ENCODE results near the gene LIN7C. TPM values are rescaled to one million over a fixed set of nuclear protein-coding genes. Genes with fewer than 3 reads are reported as not detected.
"Not testable (repeated sequence)": the region's sequence is repeated elsewhere in the genome, so short reads cannot be mapped to it uniquely, and the experiment has no call there.

The LIN7C gene
- total RNA-seq, 2 experiments from 2014 or later = 16.1 to 19.2 TPM

DNA sequence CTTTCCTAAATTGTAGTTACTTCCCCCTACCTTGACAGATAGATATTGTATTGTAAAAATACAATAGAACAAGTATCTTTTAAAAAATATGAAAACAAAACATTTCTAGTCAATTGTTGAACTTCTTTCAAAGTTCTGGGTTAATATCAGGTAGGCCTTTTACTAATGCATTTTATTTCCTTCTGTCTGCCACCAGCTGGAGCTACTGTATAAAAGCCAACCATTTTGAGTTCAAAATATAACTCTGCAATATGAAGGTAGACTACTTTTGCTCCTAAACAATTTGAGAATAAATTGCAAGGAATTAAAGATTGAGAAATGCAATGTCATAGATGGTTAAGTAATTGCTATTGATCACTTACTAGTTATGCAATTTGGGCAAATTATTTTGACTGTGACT lies 22.1 kb upstream of the LIN7C start:
- intact Hi-C loops (cut with DNase I, micrococcal nuclease) = no loop called here
- POLR2A ChIA-PET = no interaction called here
- Mint-ChIP-seq H3K9me3 (ENCODE audit: low read depth) (no peaks in the 10 kb centered on the region), H3K4me1 (no peaks in the 10 kb centered on the region), H3K27ac (no peak overlapping the region), H3K36me3 (ENCODE audit: low read depth) (no peaks in the 10 kb centered on the region), H3K27me3 (no peaks in the 10 kb centered on the region), H3K4me3 (no peak overlapping the region)
- CTCF ChIA-PET = no interaction called here
- DNase-seq = no peak
- ATAC-seq = no peak

DNA sequence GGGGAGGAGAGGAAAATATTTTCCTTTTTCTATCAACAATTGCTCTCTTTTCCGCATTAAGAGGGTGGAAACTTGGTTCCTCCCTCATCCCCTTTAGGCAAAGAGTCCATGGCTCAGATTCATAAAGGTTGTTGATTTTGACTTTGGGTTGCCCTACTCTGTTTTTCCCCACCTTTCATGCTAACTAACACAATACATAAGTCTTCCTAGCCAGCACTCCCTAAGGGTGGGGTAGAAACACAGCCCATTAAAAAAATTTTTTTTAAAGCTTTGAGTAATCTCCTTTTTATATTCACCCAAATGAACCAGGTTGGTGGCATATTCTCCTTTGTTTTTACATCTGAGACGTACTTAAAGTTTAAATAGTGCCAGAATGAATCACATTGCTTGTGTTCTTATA lies 20.0 kb upstream of the LIN7C start:
- Mint-ChIP-seq H3K9me3 (ENCODE audit: low read depth) (no peaks in the 10 kb centered on the region), H3K27me3 (no peaks in the 10 kb centered on the region), H3K4me3 (no peak overlapping the region), H3K4me1 (no peaks in the 10 kb centered on the region), H3K27ac (no peak overlapping the region), H3K36me3 (ENCODE audit: low read depth) (no peaks in the 10 kb centered on the region)
- intact Hi-C loops (cut with DNase I, micrococcal nuclease) = no loop called here
- DNase-seq = no peak
- POLR2A ChIA-PET = no interaction called here
- no peak for ATAC-seq
- CTCF ChIA-PET = no interaction called here

DNA sequence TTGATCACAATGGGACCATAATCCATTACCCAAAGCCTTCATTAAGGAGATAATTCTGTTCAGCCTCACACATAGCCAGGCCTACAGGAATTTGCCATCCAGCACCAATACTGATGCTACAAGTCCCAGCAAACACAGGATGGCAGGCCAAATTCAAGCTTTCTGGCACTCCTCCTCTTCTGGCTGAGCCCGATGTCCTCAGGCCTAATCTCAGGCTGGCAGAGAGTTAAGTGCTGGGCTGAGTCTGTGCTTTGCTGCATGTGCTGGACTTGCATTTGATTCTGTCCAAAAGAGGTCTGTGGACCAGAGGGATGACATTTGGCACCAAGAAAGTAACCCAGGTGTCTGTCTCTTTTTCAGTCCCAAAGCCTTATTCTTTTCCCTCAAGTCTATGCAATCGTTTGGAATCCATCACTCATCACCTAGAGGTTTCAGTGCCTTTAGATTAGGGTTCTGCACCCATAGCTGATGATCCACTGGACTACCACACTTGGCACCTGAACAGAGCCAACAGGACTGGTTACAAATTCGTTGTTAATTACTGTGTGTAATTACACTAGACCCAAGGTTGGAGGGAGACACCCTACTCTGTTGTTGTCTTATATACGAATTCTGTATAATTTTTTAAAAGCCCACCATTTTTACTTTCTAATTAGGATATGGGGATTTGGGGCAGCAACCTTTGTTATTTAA lies 19.4 kb upstream of the LIN7C start:
- ATAC-seq = no peak
- intact Hi-C loops (cut with DNase I, micrococcal nuclease) = no loop called here
- ChIA-PET CTCF (no interaction called here), POLR2A (no interaction called here)
- H3K9me3 Mint-ChIP-seq (ENCODE audit: low read depth) = no peaks in the 10 kb centered on the region
- H3K4me3 Mint-ChIP-seq = no peak overlapping the region
- no peak overlapping the region for H3K27ac Mint-ChIP-seq
- no peaks in the 10 kb centered on the region for H3K4me1 Mint-ChIP-seq
- no peaks in the 10 kb centered on the region for H3K27me3 Mint-ChIP-seq
- no peak for DNase-seq
- H3K36me3 Mint-ChIP-seq (ENCODE audit: low read depth) = no peaks in the 10 kb centered on the region

DNA sequence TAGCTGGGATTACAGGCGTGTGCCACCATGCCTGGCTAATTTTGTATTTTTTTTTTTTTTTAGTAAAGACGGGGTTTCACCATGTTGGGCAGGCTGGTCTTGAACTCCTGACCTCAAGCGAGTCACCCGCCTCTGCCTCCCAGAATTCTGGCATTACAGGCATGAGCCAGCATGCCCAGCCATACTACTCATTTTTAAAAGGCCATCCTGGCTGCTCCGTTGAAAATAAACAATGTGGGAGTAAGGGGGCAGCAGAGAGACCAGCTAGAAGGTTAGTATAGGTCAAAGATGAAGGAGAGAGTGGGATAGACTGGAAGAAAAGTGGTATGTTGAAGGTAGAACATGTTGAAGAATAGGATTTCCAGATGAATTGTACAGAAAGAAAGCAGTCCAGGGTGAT lies 17.6 kb upstream of the LIN7C start:
- ATAC-seq (no peak), DNase-seq (no peak)
- Mint-ChIP-seq H3K36me3 (ENCODE audit: low read depth) (no peaks in the 10 kb centered on the region), H3K4me1 (no peaks in the 10 kb centered on the region), H3K27me3 (peaks cover 3% of the 10 kb centered on the region), H3K9me3 (ENCODE audit: low read depth) (no peaks in the 10 kb centered on the region), H3K4me3 (no peak overlapping the region), H3K27ac (no peak overlapping the region)
- ChIA-PET POLR2A (no interaction called here), CTCF (interaction anchor here (1.1 to 1.2 kb wide), 2 partner anchors 10 to 27 kb away, joined by 3 to 5 read pairs; no protein-coding TSS in a partner anchor)
- intact Hi-C loops (cut with DNase I, micrococcal nuclease) = no loop called here

DNA sequence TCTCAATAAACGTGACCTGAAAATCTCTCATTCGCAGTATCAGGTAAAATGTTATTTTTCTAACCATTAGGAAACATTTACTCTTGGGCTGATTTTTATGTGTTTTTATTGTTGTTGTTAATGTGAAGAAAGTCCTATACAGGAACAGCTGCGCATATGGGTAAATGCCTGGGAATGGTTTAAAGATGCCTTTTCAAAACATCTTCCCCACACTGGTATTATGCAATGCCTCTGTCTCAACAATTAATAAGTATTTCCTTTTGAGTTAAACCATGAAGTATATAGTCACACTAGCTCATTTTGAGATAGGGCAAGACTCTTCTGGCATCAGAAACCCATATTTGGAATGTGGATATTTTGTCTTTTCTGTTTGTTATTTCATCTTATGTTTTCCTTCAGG lies 13.7 kb upstream of the LIN7C start:
- CTCF ChIA-PET = interaction anchor here (0.9 kb wide), 1 partner anchor 34 kb away, joined by 3 read pairs; no protein-coding TSS in a partner anchor
- POLR2A ChIA-PET = no interaction called here
- H3K36me3 Mint-ChIP-seq (ENCODE audit: low read depth) = no peaks in the 10 kb centered on the region

DNA sequence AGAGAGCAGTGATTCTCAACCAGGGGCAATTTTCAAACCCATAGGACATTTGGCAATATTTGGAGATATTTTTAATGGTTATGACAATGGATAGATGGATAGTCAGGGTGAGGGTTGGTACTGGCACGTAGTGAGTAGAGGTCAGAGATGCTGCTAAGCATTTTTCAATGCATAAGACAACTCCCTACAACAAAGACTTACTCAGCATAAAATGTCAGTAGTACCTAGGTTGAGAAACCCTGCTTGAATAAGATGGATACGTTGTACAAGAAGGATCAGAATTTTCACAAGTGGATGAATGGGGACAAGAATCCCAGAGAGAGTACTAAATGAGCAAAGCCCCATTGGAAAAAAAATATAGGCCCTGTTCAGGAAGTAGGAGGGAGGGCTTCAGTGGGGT lies 11.9 kb upstream of the LIN7C start:
- H3K36me3 Mint-ChIP-seq (ENCODE audit: low read depth) = no peaks in the 10 kb centered on the region
- DNase-seq (no peak), ATAC-seq (no peak)
- H3K9me3 Mint-ChIP-seq (ENCODE audit: low read depth) = peaks cover 3% of the 10 kb centered on the region
- H3K4me3 Mint-ChIP-seq = no peak overlapping the region
- ChIA-PET POLR2A (no interaction called here), CTCF (no interaction called here)
- peaks cover 19% of the 10 kb centered on the region for H3K27me3 Mint-ChIP-seq
- H3K27ac Mint-ChIP-seq = no peak overlapping the region
- intact Hi-C loops (cut with DNase I, micrococcal nuclease) = no loop called here
- H3K4me1 Mint-ChIP-seq = no peaks in the 10 kb centered on the region

More for the DNA sequence above, 13.7 kb upstream of the LIN7C start:
- DNase-seq (no peak), ATAC-seq (no peak)
- H3K9me3 Mint-ChIP-seq (ENCODE audit: low read depth) = peaks cover 2% of the 10 kb centered on the region
- H3K27ac Mint-ChIP-seq = no peak overlapping the region
- H3K4me1 Mint-ChIP-seq = no peaks in the 10 kb centered on the region
- H3K4me3 Mint-ChIP-seq = no peak overlapping the region
- intact Hi-C loops (cut with DNase I, micrococcal nuclease) = no loop called here
- H3K27me3 Mint-ChIP-seq = peaks cover 19% of the 10 kb centered on the region

DNA sequence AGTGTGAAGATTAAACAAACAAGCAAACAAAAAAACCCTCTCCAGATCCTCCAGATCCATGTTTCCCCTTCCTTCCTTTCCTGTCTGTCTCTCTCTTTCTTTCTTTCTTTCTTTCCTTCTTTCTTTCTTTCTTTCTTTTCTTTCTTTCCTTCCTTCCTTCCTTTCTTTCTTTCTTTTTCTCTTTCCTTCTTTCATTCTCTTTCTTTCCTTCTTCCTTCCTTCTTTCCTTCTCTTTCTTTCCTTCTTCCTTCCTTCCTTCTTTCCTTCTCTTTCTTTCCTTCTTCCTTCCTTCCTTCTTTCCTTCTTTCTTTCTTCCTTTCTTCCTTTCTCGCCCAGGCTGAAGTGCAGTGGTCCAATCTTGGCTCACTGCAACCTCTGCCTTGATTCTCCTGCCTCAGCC lies 10.9 kb upstream of the LIN7C start:
- ATAC-seq; POLR2A ChIA-PET; DNase-seq; CTCF ChIA-PET; intact Hi-C loops (cut with DNase I, micrococcal nuclease); H3K27ac Mint-ChIP-seq; H3K36me3 Mint-ChIP-seq (ENCODE audit: low read depth); H3K4me1 Mint-ChIP-seq; H3K9me3 Mint-ChIP-seq (ENCODE audit: low read depth); H3K4me3 Mint-ChIP-seq: not testable (repeated sequence)
- peaks cover 19% of the 10 kb centered on the region for H3K27me3 Mint-ChIP-seq

DNA sequence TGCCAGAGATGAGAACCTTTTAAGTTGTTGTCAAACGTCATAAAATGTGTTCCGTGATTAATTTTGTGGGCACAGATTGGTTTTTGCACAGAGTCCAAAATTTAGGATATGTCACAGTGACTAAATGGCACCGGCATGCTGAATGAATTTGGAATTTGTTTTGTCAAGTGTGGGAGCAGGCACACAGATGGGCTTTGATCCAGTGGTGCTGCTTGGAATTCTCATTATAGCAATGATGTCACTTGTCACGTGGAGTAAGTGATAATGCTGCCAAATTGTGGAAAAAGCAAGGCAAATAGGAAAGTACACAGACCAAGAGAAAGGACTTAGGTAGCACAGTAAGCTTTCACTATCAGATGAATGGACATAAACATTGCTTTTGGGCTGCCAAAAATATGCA lies 8.0 kb upstream of the LIN7C start:
- Mint-ChIP-seq H3K36me3 (ENCODE audit: low read depth) (peaks cover 6% of the 10 kb centered on the region), H3K9me3 (ENCODE audit: low read depth) (peaks cover 3% of the 10 kb centered on the region), H3K27ac (no peak overlapping the region), H3K27me3 (peaks cover 18% of the 10 kb centered on the region), H3K4me3 (no peak overlapping the region), H3K4me1 (no peaks in the 10 kb centered on the region)
- intact Hi-C loops (cut with DNase I, micrococcal nuclease) = no loop called here
- no peak for DNase-seq
- ChIA-PET POLR2A (no interaction called here), CTCF (no interaction called here)
- ATAC-seq = no peak

DNA sequence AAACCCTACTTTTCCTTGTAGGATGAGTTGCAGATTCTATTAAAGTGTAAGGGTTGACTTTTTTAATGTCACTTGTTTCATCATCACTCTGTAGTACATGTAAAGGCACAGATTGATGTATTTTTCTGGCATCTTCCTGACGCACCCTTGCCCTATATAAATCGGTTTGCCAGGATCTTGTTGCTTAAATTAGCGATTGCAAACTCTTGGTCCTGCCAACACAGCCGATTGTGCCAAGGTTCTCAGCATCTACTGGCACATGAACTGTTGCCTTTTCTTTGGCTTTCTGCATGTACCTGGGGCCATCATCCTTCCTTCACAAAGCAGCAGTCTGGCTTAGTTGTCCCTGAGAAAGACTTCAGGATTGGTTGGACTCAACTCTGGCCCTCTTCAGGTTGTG lies 7.5 kb upstream of the LIN7C start:
- POLR2A ChIA-PET = no interaction called here
- Mint-ChIP-seq H3K27me3 (peaks cover 15% of the 10 kb centered on the region), H3K4me3 (no peak overlapping the region), H3K27ac (no peak overlapping the region), H3K9me3 (ENCODE audit: low read depth) (peaks cover 3% of the 10 kb centered on the region), H3K36me3 (ENCODE audit: low read depth) (peaks cover 6% of the 10 kb centered on the region), H3K4me1 (no peaks in the 10 kb centered on the region)
- ATAC-seq (no peak), DNase-seq (no peak)
- intact Hi-C loops (cut with DNase I, micrococcal nuclease) = no loop called here
- CTCF ChIA-PET = no interaction called here

DNA sequence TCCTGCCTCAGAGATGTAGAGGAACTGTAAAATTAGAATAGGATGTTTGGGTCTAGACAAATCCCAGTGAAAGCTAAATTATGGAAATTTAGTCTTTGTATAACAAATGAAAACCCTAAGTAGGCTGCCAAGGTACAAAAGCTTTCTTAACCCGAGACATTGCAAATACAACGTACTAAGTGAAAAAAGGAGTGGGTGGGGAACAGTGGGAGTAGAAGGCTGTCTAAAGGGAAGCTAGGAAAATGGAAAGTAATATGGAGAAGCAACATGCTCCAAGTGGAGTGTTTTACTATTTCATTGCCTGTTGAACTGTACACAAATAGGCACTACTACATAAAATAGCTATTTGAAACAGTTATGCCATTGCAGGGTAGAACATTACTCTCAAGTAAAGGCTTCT lies 6.8 kb upstream of the LIN7C start:
- DNase-seq (no peak), ATAC-seq (no peak)
- peaks cover 10% of the 10 kb centered on the region for H3K27me3 Mint-ChIP-seq
- CTCF ChIA-PET = no interaction called here
- no peak overlapping the region for H3K27ac Mint-ChIP-seq
- POLR2A ChIA-PET = no interaction called here
- peaks cover 11% of the 10 kb centered on the region for H3K36me3 Mint-ChIP-seq (ENCODE audit: low read depth)
- intact Hi-C loops (cut with DNase I, micrococcal nuclease) = no loop called here
- peaks cover 3% of the 10 kb centered on the region for H3K9me3 Mint-ChIP-seq (ENCODE audit: low read depth)
- H3K4me1 Mint-ChIP-seq = peaks cover 3% of the 10 kb centered on the region
- no peak overlapping the region for H3K4me3 Mint-ChIP-seq

DNA sequence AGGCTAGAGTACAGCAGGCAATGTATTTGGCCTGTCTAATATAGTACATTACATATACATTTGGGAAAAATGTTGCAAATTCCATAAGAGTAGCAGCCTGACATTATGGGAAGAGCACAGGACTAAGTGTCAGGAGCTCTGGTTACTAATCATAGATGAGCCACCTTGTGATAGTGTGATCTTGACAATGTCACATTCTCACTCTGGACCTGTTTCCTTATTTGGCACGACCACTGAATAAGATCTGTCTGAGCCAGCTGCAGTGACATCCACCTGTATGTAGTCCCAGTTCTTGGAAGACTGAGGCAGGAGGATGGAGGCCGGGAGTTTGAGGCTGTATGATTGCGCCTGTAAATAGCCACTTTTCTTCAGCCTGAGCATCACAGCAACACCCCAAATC lies 5.7 kb upstream of the LIN7C start:
- H3K4me3 Mint-ChIP-seq = no peak overlapping the region
- H3K27ac Mint-ChIP-seq = no peak overlapping the region
- ATAC-seq (no peak), DNase-seq (no peak)
- CTCF ChIA-PET = interaction anchor here (0.6 kb wide), 1 partner anchor 7 kb away, joined by 3 read pairs; no protein-coding TSS in a partner anchor
- POLR2A ChIA-PET = no interaction called here
- intact Hi-C loops (cut with DNase I, micrococcal nuclease) = no loop called here
- peaks cover under 1% of the 10 kb centered on the region for H3K27me3 Mint-ChIP-seq
- H3K9me3 Mint-ChIP-seq (ENCODE audit: low read depth) = peaks cover 3% of the 10 kb centered on the region
- peaks cover 12% of the 10 kb centered on the region for H3K4me1 Mint-ChIP-seq
- peaks cover 16% of the 10 kb centered on the region for H3K36me3 Mint-ChIP-seq (ENCODE audit: low read depth)

DNA sequence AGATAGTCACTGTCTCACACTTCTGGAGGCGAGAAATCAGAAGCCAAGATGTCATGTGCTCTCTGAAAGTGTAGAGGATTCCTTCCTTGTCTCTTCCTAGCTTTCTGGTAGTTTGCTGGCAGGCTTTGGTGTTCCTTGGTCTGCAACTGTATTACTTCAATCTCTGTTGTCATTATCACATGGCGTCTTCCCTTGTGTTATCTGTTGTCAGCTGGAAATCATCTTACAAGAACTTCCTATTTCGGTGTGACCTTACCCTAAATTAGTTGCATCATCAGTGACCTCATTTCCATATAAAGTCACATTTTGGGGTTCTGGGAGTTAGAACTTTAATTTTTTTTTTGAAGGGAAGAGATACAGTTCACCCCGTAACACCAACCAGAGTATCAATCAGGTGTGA lies 3.3 kb upstream of the LIN7C start:
- intact Hi-C loops (cut with DNase I, micrococcal nuclease) = no loop called here
- H3K4me1 Mint-ChIP-seq = peaks cover 18% of the 10 kb centered on the region
- H3K4me3 Mint-ChIP-seq = no peak overlapping the region
- ChIA-PET POLR2A (no interaction called here), CTCF (interaction anchor here (4.0 kb wide), 1 partner anchor 12 kb away, joined by 15 read pairs; no protein-coding TSS in a partner anchor)
- H3K27me3 Mint-ChIP-seq = no peaks in the 10 kb centered on the region
- DNase-seq = no peak
- no peak overlapping the region for H3K27ac Mint-ChIP-seq
- H3K9me3 Mint-ChIP-seq (ENCODE audit: low read depth) = no peaks in the 10 kb centered on the region
- H3K36me3 Mint-ChIP-seq (ENCODE audit: low read depth) = peaks cover 16% of the 10 kb centered on the region
- no peak for ATAC-seq
